ENCODE data around the gene TNS1. TPM values are rescaled to one million over a fixed set of nuclear protein-coding genes. Genes with fewer than 3 reads are reported as not detected.

The TNS1 gene
- total and polyA plus RNA-seq, 9 of the 15 experiments (the other 6 are each of a cell fraction or from before 2014, with no cell fraction given), result 0.13 to 2.7 (median 0.77) TPM

DNA sequence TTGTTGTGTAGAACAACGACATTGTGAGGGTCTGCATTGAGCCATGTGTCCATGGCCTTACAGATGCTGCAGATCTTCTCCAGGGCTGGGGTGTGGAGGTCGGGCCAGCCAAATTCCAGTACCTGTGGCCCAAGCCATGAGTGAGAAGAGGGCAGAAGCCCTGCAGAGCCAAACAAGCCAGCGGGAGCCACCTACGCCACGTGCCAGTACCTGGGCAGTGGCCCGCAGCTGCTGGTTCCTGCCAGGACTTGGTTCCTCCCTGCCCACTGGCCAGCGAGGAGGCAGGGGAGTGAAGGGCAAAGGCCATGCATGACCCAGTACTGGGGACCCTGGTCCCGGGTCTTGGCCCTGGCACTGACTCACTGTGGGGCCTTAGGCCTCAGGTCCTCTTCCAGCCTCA, 109.4 kb downstream of the TNS1 start (continued):
- TF ChIP-seq, protein P1, sequence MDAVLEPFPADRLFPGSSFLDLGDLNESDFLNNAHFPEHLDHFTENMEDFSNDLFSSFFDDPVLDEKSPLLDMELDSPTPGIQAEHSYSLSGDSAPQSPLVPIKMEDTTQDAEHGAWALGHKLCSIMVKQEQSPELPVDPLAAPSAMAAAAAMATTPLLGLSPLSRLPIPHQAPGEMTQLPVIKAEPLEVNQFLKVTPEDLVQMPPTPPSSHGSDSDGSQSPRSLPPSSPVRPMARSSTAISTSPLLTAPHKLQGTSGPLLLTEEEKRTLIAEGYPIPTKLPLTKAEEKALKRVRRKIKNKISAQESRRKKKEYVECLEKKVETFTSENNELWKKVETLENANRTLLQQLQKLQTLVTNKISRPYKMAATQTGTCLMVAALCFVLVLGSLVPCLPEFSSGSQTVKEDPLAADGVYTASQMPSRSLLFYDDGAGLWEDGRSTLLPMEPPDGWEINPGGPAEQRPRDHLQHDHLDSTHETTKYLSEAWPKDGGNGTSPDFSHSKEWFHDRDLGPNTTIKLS (IDR thresholded peaks at IDR 0.05; ENCODE audit: borderline replicate concordance, low read depth), result no peak
- TF ChIP-seq HNRNPUL1 (IDR thresholded peaks at IDR 0.05; ENCODE audit: low read length) (no peak), SP1 (CRISPR knock-in tag; IDR thresholded peaks at IDR 0.05) (no peak), FOXJ2 (tag; IDR thresholded peaks at IDR 0.05) (no peak), SP2 (IDR thresholded peaks at IDR 0.05; ENCODE audit: extremely low read depth, low read depth, low read length, poor library complexity, severe bottlenecking) (no peak), ATF1 (CRISPR knock-in tag; IDR thresholded peaks at IDR 0.05) (no peak), ATF1 (tag; IDR thresholded peaks at IDR 0.05) (no peak), NUFIP1 (IDR thresholded peaks at IDR 0.05; ENCODE audit: partially characterized antibody) (no peak), ILF3 (IDR thresholded peaks at IDR 0.05; ENCODE audit: borderline replicate concordance) (no peak)

GRCh38 chr2:217892560-217892959, 110.2 kb downstream of the TNS1 start:
- in situ Hi-C loops (cut with MboI), result no loop called here
- H3K4me3 ChIP-seq, result no peak overlapping the region
- 2% methylated on average over 8 of the region's 8 CpGs for WGBS (ENCODE audit: insufficient coverage, low coverage, missing lambda C conversion rate)

More at GRCh38 chr2:217892560-217892959, 110.2 kb downstream of the TNS1 start:
- peaks cover 0 to 39% of the 10 kb centered on the region in 2 experiments; a peak in 3 of 5 replicates for H3K27me3 ChIP-seq (ENCODE audit: control insufficient read depth in 2 of 2, insufficient read depth in 2 of 2, low read length in 2 of 2)
- TF ChIP-seq GATA2 (CRISPR knock-in tag; IDR thresholded peaks at IDR 0.05), result no peak
- TF ChIP-seq, protein P2, sequence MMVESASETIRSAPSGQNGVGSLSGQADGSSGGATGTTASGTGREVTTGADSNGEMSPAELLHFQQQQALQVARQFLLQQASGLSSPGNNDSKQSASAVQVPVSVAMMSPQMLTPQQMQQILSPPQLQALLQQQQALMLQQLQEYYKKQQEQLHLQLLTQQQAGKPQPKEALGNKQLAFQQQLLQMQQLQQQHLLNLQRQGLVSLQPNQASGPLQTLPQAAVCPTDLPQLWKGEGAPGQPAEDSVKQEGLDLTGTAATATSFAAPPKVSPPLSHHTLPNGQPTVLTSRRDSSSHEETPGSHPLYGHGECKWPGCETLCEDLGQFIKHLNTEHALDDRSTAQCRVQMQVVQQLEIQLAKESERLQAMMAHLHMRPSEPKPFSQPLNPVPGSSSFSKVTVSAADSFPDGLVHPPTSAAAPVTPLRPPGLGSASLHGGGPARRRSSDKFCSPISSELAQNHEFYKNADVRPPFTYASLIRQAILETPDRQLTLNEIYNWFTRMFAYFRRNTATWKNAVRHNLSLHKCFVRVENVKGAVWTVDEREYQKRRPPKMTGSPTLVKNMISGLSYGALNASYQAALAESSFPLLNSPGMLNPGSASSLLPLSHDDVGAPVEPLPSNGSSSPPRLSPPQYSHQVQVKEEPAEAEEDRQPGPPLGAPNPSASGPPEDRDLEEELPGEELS (CRISPR knock-in tag; IDR thresholded peaks at IDR 0.05; ENCODE audit: borderline replicate concordance), result no peak
- no peak for TF ChIP-seq FOXA1 (IDR thresholded peaks at IDR 0.05; ENCODE audit: borderline replicate concordance)
- TF ChIP-seq HSF4 (CRISPR knock-in tag; IDR thresholded peaks at IDR 0.05; ENCODE audit: borderline replicate concordance), result no peak
- no peak for TF ChIP-seq ZFP1 (CRISPR knock-in tag; IDR thresholded peaks at IDR 0.05)
- TF ChIP-seq SRSF1 (IDR thresholded peaks at IDR 0.05; ENCODE audit: low read depth, low read length), result no peak
- no peak for TF ChIP-seq FOXK2 (conservative IDR thresholded peaks at IDR 0.05 in 1 of 2, IDR thresholded peaks at IDR 0.05 in 1 of 2; ENCODE audit: low read depth in 2 of 2)
- DNase-seq (ENCODE audit: extremely low read depth in 1 of 4, low spot score in 3 of 4), result no peak
- no peak overlapping the region for H3K27ac ChIP-seq (ENCODE audit: extremely low read depth, low read depth, low read length)
- H4K20me1 ChIP-seq (replicated peaks; ENCODE audit: control insufficient read depth, insufficient read depth, low read length), result no peaks in the 10 kb centered on the region
- H3K4me1 ChIP-seq (replicated peaks in 1 of 2; ENCODE audit: control insufficient read depth in 2 of 2, insufficient read depth in 2 of 2, low read length in 2 of 2), result peaks cover 3 to 5% of the 10 kb centered on the region in 2 experiments; a peak in 3 of 5 replicates
- ChIA-PET CTCF (ENCODE audit: low intra/inter-chr PET ratio) (interaction anchor here (0.7 kb wide), 1 partner anchor 49 kb away, joined by 3 read pairs; no protein-coding TSS in a partner anchor), POLR2A (no interaction called here)
- no peaks in the 10 kb centered on the region for H3K9me3 ChIP-seq (replicated peaks; ENCODE audit: control insufficient read depth, insufficient read depth, low read depth, low read length)
- H2AFZ ChIP-seq (ENCODE audit: low read depth, low read length), result no peak overlapping the region
- no peak for ATAC-seq
- BruUV-seq (replicated peaks), result no TSS peak
- no peak overlapping the region for H3K9ac ChIP-seq (ENCODE audit: insufficient read depth in 1 of 2, low read depth in 2 of 2, low read length in 2 of 2)
- no peaks in the 10 kb centered on the region for H3K79me2 ChIP-seq (ENCODE audit: control insufficient read depth, insufficient read depth, low read length)
- intact Hi-C loops (cut with micrococcal nuclease), result no loop called here
- FAIRE-seq, result no peak
- no peaks in the 10 kb centered on the region for H3K36me3 ChIP-seq (ENCODE audit: control insufficient read depth, insufficient read depth, low read length)
- no peaks in the 10 kb centered on the region for H3K9me1 ChIP-seq (ENCODE audit: control insufficient read depth, insufficient read depth, low read length)
- no peak overlapping the region for H3K4me2 ChIP-seq (ENCODE audit: insufficient read depth, low read length)

All from K562 (cell line).